ENCODE measurements around the gene SBNO2.

SBNO2 gene

DNA sequence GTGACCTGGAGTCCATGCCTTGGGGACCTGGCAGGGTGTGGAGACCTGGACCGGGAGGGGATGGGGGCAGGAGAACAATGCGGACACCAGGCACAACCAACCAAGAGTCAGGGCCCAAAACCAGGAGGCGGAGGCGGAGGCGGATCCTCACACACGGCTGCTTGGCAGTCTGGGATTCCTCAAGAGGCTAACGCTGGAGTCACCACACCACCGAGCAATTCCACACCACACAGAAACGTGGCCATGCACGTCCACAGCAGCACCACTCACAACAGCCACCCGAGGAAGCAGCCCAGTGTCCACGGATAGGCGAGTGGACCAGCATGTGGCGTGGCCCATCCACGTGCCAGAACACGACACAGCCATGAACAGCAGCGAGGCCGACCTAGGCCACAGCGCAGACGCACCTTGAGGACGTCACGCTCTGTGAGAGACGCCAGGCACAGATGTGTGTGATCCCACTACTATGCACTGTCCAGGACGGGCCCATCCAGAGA lies 17.7 kb downstream of the SBNO2 start:
- DNase-seq (ENCODE audit: low read depth in 1 of 2, low spot score in 1 of 2) = no peak

GRCh38 chr19:1155352-1156304 lies 18.4 kb downstream of the SBNO2 start:
- DNase-seq (ENCODE audit: low read depth in 1 of 2, low spot score in 1 of 2) = no peak

- no peak for DNase-seq (ENCODE audit: low read depth in 1 of 2, low spot score in 1 of 2)
Measured at GRCh38 chr19:1154731-1155351, 19.2 kb downstream of the SBNO2 start.

GRCh38 chr19:1153891-1154730 lies 20.0 kb downstream of the SBNO2 start:
- no peak for DNase-seq (ENCODE audit: low read depth in 1 of 2, low spot score in 1 of 2)

DNA sequence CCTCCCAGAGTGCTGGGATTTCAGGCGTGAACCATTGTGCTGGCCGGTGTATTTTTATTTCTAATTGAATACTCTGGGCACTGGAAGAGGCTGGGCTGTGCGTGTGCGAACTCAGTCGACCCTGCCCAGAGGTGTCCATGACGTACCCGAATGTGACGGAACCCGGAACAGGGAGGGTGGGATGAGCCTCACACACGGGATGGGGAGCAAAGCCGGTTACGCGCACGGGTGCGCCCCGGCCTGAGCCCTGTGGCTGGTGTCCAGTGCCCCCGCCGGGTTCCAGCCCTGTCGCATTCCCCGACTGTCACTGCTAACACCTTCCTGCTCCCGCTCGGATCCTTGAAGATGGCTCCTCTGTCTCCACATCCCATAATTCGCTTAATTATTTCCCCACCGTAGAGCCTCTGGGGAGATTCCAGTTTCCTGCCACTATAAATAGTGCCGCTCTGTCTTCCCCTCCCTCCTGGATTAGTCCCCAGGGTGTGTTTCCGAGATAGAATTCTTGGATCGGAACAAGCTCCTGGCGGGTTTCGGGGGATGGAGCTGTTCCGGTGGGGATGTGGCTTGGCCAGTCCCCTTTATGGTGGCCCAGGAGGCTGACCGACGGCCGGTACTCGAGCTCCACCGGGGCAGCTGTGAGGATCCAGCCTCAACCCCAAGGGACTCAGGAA lies 22.0 kb downstream of the SBNO2 start:
- no peak for DNase-seq (ENCODE audit: low read depth in 1 of 2, low spot score in 1 of 2)

- no peak for DNase-seq (ENCODE audit: low read depth in 1 of 2, low spot score in 1 of 2)
Measured at GRCh38 chr19:1151037-1151724, 22.9 kb downstream of the SBNO2 start.

- no peak for DNase-seq (ENCODE audit: low read depth in 1 of 2, low spot score in 1 of 2)
Measured at GRCh38 chr19:1150333-1151036, 23.6 kb downstream of the SBNO2 start.

GRCh38 chr19:1149259-1150045 lies 24.6 kb downstream of the SBNO2 start:
- no peak for DNase-seq (ENCODE audit: low read depth in 1 of 2, low spot score in 1 of 2)

DNA sequence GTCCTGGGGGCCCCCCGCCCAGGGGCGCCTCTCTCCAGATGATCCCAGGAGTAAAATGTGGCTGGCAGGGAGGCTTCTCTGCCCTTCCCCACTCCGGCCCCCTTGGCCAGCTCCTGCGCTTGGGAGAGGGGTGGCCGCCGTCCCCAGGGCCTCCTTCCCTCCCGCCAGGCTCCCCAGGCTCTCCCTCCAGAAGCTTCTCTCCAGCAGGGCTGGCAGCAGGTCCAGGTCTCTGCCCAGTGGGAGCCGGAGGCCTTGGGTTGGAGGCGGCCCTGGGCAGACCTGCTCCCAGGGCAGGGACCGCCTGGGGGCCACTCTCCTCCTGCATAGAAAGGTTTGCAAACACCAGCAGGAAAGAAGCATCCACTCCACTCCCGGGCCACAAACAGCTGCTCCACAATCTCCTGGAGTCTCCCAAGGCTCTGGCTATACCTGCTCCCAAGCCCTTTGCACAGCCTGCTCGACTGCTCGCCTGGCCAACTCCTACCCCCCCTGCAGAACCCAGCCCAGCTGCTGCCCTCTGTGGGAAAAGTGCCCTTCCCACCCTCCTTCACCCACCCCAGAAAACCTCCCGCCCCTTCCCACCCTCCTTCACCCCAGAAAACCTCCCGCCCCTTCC lies 26.0 kb downstream of the SBNO2 start:
- DNase-seq (ENCODE audit: low read depth in 1 of 2, low spot score in 1 of 2) = no peak

- DNase-seq (ENCODE audit: low read depth in 1 of 2, low spot score in 1 of 2) = no peak
Measured at GRCh38 chr19:1146858-1147780, 26.9 kb downstream of the SBNO2 start.

DNA sequence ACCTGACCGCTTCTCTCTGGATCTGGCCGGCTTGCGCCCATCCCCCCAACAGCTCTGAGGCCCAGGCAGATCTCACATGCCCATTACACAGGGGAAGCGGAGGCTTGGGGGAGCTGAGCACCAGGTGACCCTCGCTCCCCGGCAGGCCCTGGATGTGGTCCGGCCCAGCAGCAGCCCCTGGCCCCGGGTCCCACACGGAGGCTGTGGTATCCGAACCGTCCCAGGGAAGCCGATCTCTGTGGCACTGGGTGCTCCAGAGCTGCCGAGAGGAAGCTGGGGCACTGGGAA lies 27.7 kb downstream of the SBNO2 start:
- DNase-seq (ENCODE audit: low read depth in 1 of 2, low spot score in 1 of 2) = no peak

DNA sequence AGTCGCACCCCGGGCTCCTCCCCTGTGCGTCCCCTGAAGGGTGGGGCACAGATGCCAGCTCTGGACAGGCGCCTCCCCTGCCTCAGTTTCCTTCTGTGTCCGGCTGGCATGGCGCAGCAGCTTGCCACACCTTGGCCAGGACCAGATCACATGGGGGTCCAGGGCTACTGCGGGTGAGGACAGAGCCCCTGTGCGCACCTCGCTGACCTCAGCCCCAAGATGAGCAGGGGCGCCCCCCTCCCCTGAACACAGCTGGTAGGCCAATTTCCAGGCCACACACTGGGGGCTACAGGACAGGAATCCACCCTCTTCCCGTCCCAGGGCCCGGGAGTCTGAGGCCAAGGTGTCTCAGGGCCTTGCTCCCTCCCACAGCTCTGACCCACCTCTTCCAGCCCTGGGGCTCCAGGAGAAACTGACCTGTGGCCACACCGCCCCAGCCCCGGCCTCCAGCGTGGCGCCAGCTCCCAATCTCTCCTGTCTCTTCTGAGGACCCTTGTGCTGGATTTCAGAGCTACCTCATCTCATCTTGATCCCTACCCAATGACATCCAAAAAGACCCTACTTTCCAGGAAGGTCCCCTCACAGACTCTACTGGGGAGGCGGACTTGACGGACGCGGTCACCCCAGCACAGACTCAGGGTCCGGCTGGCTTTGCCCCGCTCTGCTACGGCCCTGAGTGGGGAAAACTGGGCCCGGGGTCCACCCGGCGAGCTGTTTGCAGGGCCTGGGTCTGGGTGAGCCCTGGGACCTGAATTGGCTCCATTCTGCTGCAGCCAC lies 28.2 kb downstream of the SBNO2 start:
- no peak for DNase-seq (ENCODE audit: low read depth in 1 of 2, low spot score in 1 of 2)

DNA sequence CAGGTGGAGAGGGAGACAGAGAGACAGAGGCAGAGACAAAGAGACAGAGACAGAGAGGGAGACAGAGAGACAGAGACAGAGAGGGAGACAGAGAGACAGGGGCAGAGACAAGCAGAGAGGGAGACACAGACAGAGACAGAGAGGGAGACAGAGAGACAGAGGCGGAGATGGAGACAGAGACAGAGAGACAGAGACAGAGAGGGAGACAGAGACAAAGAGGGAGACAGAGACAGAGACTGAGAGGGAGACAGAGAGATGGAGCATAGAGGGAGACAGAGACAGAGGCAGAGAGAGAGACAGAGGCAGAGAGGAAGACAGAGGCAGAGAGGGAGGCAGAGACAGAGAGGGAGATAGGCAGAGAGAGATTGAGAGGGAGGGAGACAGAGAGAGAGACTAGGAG lies 29.3 kb downstream of the SBNO2 start:
- DNase-seq (ENCODE audit: low read depth in 1 of 2, low spot score in 1 of 2) = no peak

DNA sequence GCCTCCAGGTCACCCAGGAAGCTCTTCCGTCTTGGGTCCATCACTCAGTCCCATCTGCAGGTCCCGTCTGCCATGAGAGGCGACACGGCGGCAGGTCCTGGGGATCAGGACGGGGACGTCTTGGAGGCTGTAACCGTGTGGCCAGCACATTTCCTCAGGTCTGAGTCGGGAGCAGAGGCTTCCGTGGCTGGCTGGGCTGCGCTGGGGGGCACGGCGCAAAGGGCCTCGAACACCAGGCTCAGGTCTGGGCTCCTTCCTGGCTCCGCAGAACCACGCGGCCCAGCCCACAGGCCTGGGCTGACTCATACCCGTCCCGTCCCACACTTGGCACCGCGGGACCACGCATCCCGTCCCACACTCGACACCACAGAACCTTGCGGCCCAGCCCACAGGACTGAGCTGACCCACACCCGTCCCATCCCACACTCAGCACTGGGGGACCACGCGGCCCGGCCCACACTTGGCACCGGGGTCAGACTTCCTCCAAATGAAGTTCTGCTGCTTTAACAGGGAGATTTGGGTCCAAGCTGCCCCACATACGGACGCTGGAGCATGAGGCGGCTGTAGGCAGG lies 30.2 kb downstream of the SBNO2 start:
- DNase-seq (ENCODE audit: low read depth in 1 of 2, low spot score in 1 of 2) = no peak

DNA sequence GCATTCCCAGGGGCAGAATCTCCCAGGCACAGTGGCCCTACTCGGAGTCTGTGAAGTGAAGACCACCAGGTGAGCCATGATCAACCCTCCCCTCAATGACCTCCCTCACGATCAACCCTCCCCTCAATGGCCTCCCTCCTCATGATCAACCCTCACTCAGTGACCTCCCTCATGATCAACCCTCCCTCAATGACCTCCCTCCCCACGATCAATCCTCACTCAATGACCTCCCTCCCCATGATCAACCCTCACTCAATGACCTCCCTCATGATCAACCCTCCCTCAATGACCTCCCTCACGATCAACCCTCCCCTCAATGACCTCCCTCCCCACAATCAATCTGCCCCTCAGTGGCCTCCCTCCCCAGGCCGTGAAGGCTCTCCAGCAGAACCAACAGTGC lies 32.1 kb downstream of the SBNO2 start:
- no peak for DNase-seq (ENCODE audit: low read depth in 1 of 2, low spot score in 1 of 2)

GRCh38 chr19:1140272-1141027 lies 33.6 kb downstream of the SBNO2 start:
- DNase-seq (ENCODE audit: low read depth in 1 of 2, low spot score in 1 of 2) = no peak
